ENCODE data around the gene GNRHR. TPM values are rescaled to one million over a fixed set of nuclear protein-coding genes. Genes with fewer than 3 reads are reported as not detected.

GNRHR gene
- polyA plus RNA-seq, 1 of the 3 experiments (the other 2 are of a cell fraction): 0.02 TPM

- POLR2A ChIA-PET: no interaction called here
- no peak overlapping the region for H3K9ac ChIP-seq
- H3K27ac ChIP-seq (ENCODE audit: low read depth in 2 of 2, low read length in 1 of 2): no peak overlapping the region
- H3K4me3 ChIP-seq (ENCODE audit: low read depth in 2 of 2, low read length in 1 of 2): no peak overlapping the region
- TF ChIP-seq FOXJ3 (CRISPR knock-in tag; IDR thresholded peaks at IDR 0.05) (no peak), IRF3 (IDR thresholded peaks at IDR 0.05; ENCODE audit: low read depth, low read length) (no peak), NRF1 (IDR thresholded peaks at IDR 0.05; ENCODE audit: low read depth, low read length) (no peak), TCF12 (IDR thresholded peaks at IDR 0.05) (no peak), TEAD4 (IDR thresholded peaks at IDR 0.05; ENCODE audit: borderline replicate concordance, insufficient read depth) (no peak), NFIC (IDR thresholded peaks at IDR 0.05; ENCODE audit: borderline replicate concordance) (no peak), REST (IDR thresholded peaks at IDR 0.05; ENCODE audit: low read depth, low read length) (no peak), RCOR1 (IDR thresholded peaks at IDR 0.05; ENCODE audit: low read length) (no peak), RXRA (IDR thresholded peaks at IDR 0.05; ENCODE audit: borderline replicate concordance, low read depth) (no peak), CTCF (IDR thresholded peaks at IDR 0.05) (no peak), RFX5 (IDR thresholded peaks at IDR 0.05; ENCODE audit: low read length) (no peak), RAD21 (IDR thresholded peaks at IDR 0.05; ENCODE audit: low read length) (no peak), JUND (IDR thresholded peaks at IDR 0.05) (no peak)
- peaks cover 96% of the 10 kb centered on the region for H3K79me2 ChIP-seq (ENCODE audit: insufficient read depth)
- CTCF ChIA-PET: no interaction called here
- no peaks in the 10 kb centered on the region for H3K27me3 ChIP-seq (ENCODE audit: insufficient read depth)
- peaks cover 41 to 50% of the 10 kb centered on the region in 2 experiments for H3K36me3 ChIP-seq (replicated peaks in 1 of 2; ENCODE audit: control insufficient read depth in 1 of 2, insufficient read depth in 2 of 2, low read length in 1 of 2)
- no peak overlapping the region for H3K4me2 ChIP-seq
- H3F3A ChIP-seq (replicated peaks; ENCODE audit: insufficient read depth): no peaks in the 10 kb centered on the region
- no peaks in the 10 kb centered on the region for H3K9me3 ChIP-seq
- peaks cover 0 to 7% of the 10 kb centered on the region in 2 experiments; a peak in 2 of 4 replicates for H3K4me1 ChIP-seq (ENCODE audit: control insufficient read depth in 1 of 2, insufficient read depth in 2 of 2, low read depth in 1 of 2, low read length in 1 of 2)
- WGBS (ENCODE audit: low lambda C conversion rate): 92% methylated on average over 2 of the region's 2 CpGs
- H4K20me1 ChIP-seq (ENCODE audit: insufficient read depth): no peaks in the 10 kb centered on the region; the same call in 1 of the 2 replicates
- DNase-seq: no peak
- H3K9me2 ChIP-seq: no peaks in the 10 kb centered on the region
- H2AFZ ChIP-seq (ENCODE audit: low read depth): no peak overlapping the region
These were observed 58.1 kb downstream of the GNRHR start for GRCh38 chr4:67696061-67696460.

Data from SK-N-SH (cell line).